C4-2B (cell line): ENCODE data around the gene ENKD1.

Experiments
- H3K27ac ChIP-seq: fragments of 450-650 bp; 2 replicates; pipeline ENCODE4 v1.5.1; 2017
- ZFX ChIP-seq: fragments of 450-650 bp; IDR thresholded peaks from 2 replicates; pipeline ENCODE4 v1.6.1; 2017
- TF ChIP-seq, protein P1 (sequence below): fragments of 450-650 bp; conservative IDR thresholded peaks from 2 replicates; pipeline ENCODE4 v1.5.1; 2017; ENCODE audit warnings: mild to moderate bottlenecking

The ENKD1 gene

GRCh38 chr16:67667453-67667816, 885 bp upstream of the ENKD1 start:
- no peak for TF ChIP-seq ZFX
- TF ChIP-seq, protein P1, sequence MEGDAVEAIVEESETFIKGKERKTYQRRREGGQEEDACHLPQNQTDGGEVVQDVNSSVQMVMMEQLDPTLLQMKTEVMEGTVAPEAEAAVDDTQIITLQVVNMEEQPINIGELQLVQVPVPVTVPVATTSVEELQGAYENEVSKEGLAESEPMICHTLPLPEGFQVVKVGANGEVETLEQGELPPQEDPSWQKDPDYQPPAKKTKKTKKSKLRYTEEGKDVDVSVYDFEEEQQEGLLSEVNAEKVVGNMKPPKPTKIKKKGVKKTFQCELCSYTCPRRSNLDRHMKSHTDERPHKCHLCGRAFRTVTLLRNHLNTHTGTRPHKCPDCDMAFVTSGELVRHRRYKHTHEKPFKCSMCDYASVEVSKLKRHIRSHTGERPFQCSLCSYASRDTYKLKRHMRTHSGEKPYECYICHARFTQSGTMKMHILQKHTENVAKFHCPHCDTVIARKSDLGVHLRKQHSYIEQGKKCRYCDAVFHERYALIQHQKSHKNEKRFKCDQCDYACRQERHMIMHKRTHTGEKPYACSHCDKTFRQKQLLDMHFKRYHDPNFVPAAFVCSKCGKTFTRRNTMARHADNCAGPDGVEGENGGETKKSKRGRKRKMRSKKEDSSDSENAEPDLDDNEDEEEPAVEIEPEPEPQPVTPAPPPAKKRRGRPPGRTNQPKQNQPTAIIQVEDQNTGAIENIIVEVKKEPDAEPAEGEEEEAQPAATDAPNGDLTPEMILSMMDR, result no peak
- H3K27ac ChIP-seq, result peak overlapping the region; percentile 75; the same call in 1 of the 2 replicates

DNA sequence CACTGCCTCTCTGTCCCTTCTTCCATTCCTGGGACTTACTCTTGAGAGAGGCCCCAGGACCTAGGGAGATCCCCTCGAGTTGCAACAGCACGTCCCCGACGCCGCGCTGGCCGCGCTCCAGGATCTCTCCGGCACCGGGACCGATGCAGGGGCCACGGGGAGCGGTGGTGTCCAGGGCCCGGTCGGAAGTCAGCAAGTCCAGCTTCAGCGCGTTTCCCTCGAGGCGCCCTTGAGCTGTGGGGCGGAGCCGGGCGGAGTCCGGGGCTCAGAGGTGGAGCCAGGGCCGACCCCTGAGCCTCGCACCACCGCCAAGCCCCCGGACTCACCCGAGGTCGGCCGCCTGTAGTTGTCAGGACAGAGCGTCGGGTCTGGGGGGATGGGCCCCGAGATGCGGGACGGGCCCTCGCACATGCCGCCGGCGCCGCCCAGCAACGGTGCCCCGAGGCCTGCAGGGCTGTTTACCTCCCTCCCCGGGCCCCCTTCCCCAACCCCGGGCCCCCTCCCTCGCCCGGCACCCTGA, 458 bp downstream of the ENKD1 start:
- TF ChIP-seq, protein P1, result no peak
- TF ChIP-seq ZFX, result 0 out of 2 replicates have a peak, but pooled peaks have one; percentile 38
- peak overlapping the region; percentile 75 for H3K27ac ChIP-seq

DNA sequence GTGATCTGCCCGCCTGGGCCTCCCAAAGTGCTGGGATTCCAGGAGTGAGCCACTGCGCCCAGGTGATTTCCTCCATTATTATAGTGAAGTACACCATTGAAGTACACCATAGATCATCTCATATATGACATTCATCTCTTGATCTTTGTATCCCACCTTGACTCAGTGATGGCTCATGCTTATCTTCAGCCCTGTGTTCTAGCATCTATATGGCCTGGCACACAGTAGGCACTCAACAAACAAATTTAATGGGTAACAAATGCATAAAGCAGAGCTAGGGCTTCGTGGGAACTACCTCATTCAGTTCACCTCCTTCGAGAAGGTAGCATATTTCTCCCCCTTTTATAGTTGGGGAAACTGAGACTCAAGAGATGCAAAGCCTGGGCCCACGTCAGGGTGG, 952 bp downstream of the ENKD1 start:
- H3K27ac ChIP-seq, result peak overlapping the region; percentile 75
- TF ChIP-seq, protein P1, result no peak
- no peak for TF ChIP-seq ZFX

- TF ChIP-seq, protein P1, result no peak
- no peak for TF ChIP-seq ZFX
- no peak overlapping the region for H3K27ac ChIP-seq
These were observed 1.7 kb downstream of the ENKD1 start for GRCh38 chr16:67664871-67665270.

DNA sequence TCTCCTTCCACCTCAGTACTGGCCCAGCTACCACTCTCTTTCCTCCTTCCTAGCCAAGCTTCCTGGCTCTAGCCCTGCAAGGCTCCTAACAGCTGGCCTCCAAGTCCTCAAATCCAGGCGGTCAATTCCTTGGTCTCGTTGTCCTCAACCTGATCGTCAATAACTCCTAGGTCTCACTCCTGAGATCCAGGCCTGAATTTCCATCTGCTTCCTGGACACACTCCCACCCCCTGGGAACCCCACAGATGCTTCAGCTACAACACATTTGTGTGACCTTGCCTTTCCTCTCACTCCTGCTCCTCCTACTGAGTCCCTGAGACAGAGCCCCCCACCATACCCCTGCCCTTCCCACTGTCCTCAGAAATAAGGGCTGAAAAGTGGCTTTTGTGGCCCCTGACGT, 2.3 kb downstream of the ENKD1 start:
- TF ChIP-seq, protein P1, result no peak
- TF ChIP-seq ZFX, result no peak

DNA sequence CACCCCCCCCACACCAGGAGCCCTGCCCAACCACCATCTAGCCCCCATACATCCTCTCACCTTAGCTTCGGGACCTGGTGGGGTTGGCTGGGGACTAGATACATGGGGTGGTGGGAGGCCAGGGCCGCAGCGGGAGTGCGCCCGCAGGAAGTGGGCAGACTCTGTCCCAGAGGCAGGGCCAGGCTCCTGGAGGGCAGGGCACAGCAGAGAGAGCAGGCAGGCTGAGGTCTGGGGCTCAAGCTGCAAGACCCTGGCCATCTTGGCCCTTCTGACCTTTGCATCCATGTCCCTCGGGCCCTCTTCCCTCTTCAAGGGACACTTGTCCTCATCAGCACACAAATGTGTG, 2.7 kb downstream of the ENKD1 start:
- TF ChIP-seq, protein P1, result peak; percentile 22; the same call in 1 of the 2 replicates
- TF ChIP-seq ZFX, result no peak

More for the DNA sequence above, 2.3 kb downstream of the ENKD1 start:
- H3K27ac ChIP-seq, result no peak overlapping the region

GRCh38 chr16:67663151-67663876, 3.2 kb downstream of the ENKD1 start:
- no peak overlapping the region for H3K27ac ChIP-seq
- TF ChIP-seq, protein P1, result peak; percentile 37; the same call in 1 of the 2 replicates
- no peak for TF ChIP-seq ZFX

More for the DNA sequence above, 2.7 kb downstream of the ENKD1 start:
- no peak overlapping the region for H3K27ac ChIP-seq
